Measurements from ENCODE around the gene MYRIP.

DNA sequence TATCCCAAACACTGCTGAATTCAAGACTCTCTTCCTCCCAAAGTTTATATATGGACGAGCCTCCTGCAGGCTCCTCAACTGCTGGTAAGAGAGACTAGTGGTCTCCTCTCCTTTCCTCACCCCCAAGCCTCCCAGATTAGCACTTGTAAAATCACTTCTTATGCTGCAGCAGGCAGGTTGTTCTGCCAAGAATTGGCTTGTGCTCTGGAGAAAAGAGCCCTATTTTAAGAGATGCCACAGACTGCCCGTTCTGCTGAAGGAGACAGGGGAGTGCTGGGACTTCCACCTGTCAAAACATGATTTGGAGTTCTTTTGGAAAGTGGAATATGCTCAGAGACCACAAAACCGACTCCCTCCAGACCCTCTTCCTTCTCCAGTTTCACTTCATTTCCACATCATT, 269.2 kb downstream of the MYRIP start:
- no peak for TF ChIP-seq ZNF70 (CRISPR knock-in tag; IDR thresholded peaks at IDR 0.05)
- no peak for TF ChIP-seq ZC3H10 (CRISPR knock-in tag; IDR thresholded peaks at IDR 0.05)
- no peak for TF ChIP-seq ZFP3 (CRISPR knock-in tag; IDR thresholded peaks at IDR 0.05)
- no peak for TF ChIP-seq SNAI2 (CRISPR knock-in tag; IDR thresholded peaks at IDR 0.05)
- no peak for TF ChIP-seq TSHZ2 (CRISPR knock-in tag; IDR thresholded peaks at IDR 0.05)
